HG02973 (cell line): Measurements from ENCODE around the gene TOR4A.
"Not testable (repeated sequence)": the region's sequence is repeated elsewhere in the genome, so short reads cannot be mapped to it uniquely, and the experiment has no call there.

ENCODE experiments used
- ATAC-seq: cut with Tn5 transposase; IDR thresholded peaks from one replicate; pipeline ENCODE4 v1.9.1; 2021; ENCODE audit warnings: moderate library complexity; ENCODE audit not compliant: unreplicated experiment

The TOR4A gene

GRCh38 chr9:137251490-137252268 is 25.8 kb upstream of the TOR4A start:
- ATAC-seq: no peak

- no peak for ATAC-seq
These were observed 24.7 kb upstream of the TOR4A start for GRCh38 chr9:137252555-137253506.

GRCh38 chr9:137253717-137254623 is 23.6 kb upstream of the TOR4A start:
- no peak for ATAC-seq

- peak; percentile 68 for ATAC-seq
These were observed 22.7 kb upstream of the TOR4A start, which contains the start of gene NELFB for GRCh38 chr9:137254624-137255447. TSS of gene NELFB (plus strand) at chr9:137255327.

- peak; percentile 7 for ATAC-seq
These were observed 21.9 kb upstream of the TOR4A start for GRCh38 chr9:137255448-137256114.

GRCh38 chr9:137256362-137256761 is 21.2 kb upstream of the TOR4A start:
- ATAC-seq: no peak

GRCh38 chr9:137256856-137257255 is 20.7 kb upstream of the TOR4A start:
- ATAC-seq: no peak

GRCh38 chr9:137262173-137262908 is 15.2 kb upstream of the TOR4A start:
- ATAC-seq: not testable (repeated sequence)

- no peak for ATAC-seq
These were observed 14.6 kb upstream of the TOR4A start for GRCh38 chr9:137262909-137263285.

- ATAC-seq: no peak
These were observed 14.0 kb upstream of the TOR4A start for GRCh38 chr9:137263506-137263905.

- ATAC-seq: no peak
These were observed 13.5 kb upstream of the TOR4A start for GRCh38 chr9:137264067-137264466.

GRCh38 chr9:137265496-137266161 is 11.9 kb upstream of the TOR4A start:
- ATAC-seq: no peak

- ATAC-seq: no peak
These were observed 11.4 kb upstream of the TOR4A start for GRCh38 chr9:137266162-137266527.

- no peak for ATAC-seq
These were observed 10.7 kb upstream of the TOR4A start for GRCh38 chr9:137266585-137267453.

- no peak for ATAC-seq
These were observed 9.6 kb upstream of the TOR4A start for GRCh38 chr9:137267933-137268355.

GRCh38 chr9:137268538-137269201 is 8.9 kb upstream of the TOR4A start:
- no peak for ATAC-seq
